ENCODE data around the gene SUMO3.

GRCh38 chr21:44837537-44837936, 19.7 kb upstream of the SUMO3 start:
- TF ChIP-seq POLR2A (IDR thresholded peaks at IDR 0.05; ENCODE audit: low read depth, low read length), result no peak
- TF ChIP-seq USF2 (IDR thresholded peaks at IDR 0.05; ENCODE audit: low read depth, low read length), result no peak
- no peak for TF ChIP-seq CTCF (conservative IDR thresholded peaks at IDR 0.05; ENCODE audit: low read depth, low read length)
- TF ChIP-seq BHLHE40 (IDR thresholded peaks at IDR 0.05; ENCODE audit: low read depth, low read length), result no peak
- TF ChIP-seq SMC3 (IDR thresholded peaks at IDR 0.05; ENCODE audit: low read depth, low read length), result no peak
- TF ChIP-seq MAFK (IDR thresholded peaks at IDR 0.05; ENCODE audit: low read depth, low read length), result no peak

Data from IMR-90 (cell line).